HepG2 (cell line): ENCODE measurements around the gene CYP2J2. TPM values are rescaled to one million over a fixed set of nuclear protein-coding genes. Genes with fewer than 3 reads are reported as not detected.

Experiments used
- ATAC-seq: fragments of 200-7000 bp; cut with Tn5 transposase; 3 replicates; pipeline ENCODE4 v1.9.1; 2020; ENCODE audit warnings: mild to moderate bottlenecking, moderate library complexity
- BruUV-seq: library from RNA; stranded (reverse); fragments of 400-500 nt; replicated peaks from 2 replicates; lab custom pipeline; 2021; lab: Mats Ljungman, UMichigan
- CTCF ChIA-PET: fragments of 300-600 bp; formaldehyde crosslinking; extraction: SDS; loops from one replicate; lab custom pipeline; 2021; ENCODE audit warnings: low total read pairs, inconsistent platforms, low intra/inter-chr PET ratio; lab: Yijun Ruan, JAX
- POLR2A ChIA-PET: fragments of 350-600 bp; sonication (Branson Sonifier 250); formaldehyde crosslinking; loops from one replicate; lab custom pipeline; 2020; ENCODE audit warnings: antibody characterized with exemption, inconsistent platforms; lab: Yijun Ruan, JAX
- DNase-seq: peaks from one replicate; pipeline ENCODE4 v3.0.0-alpha.2; 2015; ENCODE audit warnings: low spot score
- FAIRE-seq: peaks from 3 replicates; lab custom pipeline; 2011; peaks lifted over from hg19 to GRCh38; lab: Jason Lieb, UNC
- H2AFZ ChIP-seq: one replicate; pipeline ENCODE4 v1.6.1; 2011; ENCODE audit warnings: low read length, inconsistent platforms
- H3K27ac ChIP-seq: fragments of 300-600 bp; 3 replicates; pipeline ENCODE4 v1.8.0; 2011; ENCODE audit warnings: mixed run types, mild to moderate bottlenecking, mixed read lengths, low read length, inconsistent platforms; ENCODE audit not compliant: insufficient read depth; ENCODE audit errors: extremely low read length
- H3K27me3 ChIP-seq, 2 experiments: fragments of 200-600 bp in 1 of 2; 2 replicates in 1 of 2; 3 replicates in 1 of 2; pipeline versions ENCODE4 v1.6.0 to v1.8.0; 2011; ENCODE audit warnings: low read length in 2 of 2, mild to moderate bottlenecking in 2 of 2, moderate library complexity in 2 of 2, inconsistent platforms in 1 of 2; ENCODE audit not compliant: insufficient read depth in 2 of 2, control insufficient read depth in 1 of 2
- H3K36me3 ChIP-seq, 2 experiments: fragments of 200-600 bp in 1 of 2; replicated peaks in 1 of 2; 2 replicates in 1 of 2; 3 replicates in 1 of 2; pipeline versions ENCODE4 v1.5.1 to v1.8.0; 2011; ENCODE audit warnings: low read length in 2 of 2, inconsistent platforms in 1 of 2; ENCODE audit not compliant: insufficient read depth in 2 of 2, control insufficient read depth in 1 of 2
- H3K4me1 ChIP-seq: 2 replicates; pipeline ENCODE4 v1.5.1; 2012; ENCODE audit warnings: low read length, inconsistent platforms; ENCODE audit not compliant: insufficient read depth
- H3K4me2 ChIP-seq: 2 replicates; pipeline ENCODE4 v1.6.0; 2011; ENCODE audit warnings: low read depth, low read length, inconsistent platforms
- H3K4me3 ChIP-seq, 3 experiments: fragments of 200-600 bp in 1 of 3; sonication (generic), shearing (Covaris generic) in 1 of 3; replicated peaks in 1 of 3; 2 replicates each; pipeline ENCODE4 v1.5.1; 2011 to 2016; ENCODE audit warnings: low read length in 3 of 3, inconsistent platforms in 2 of 3, low read depth in 2 of 3, mild to moderate bottlenecking in 2 of 3, control low read depth in 1 of 3, mixed read lengths in 1 of 3; ENCODE audit not compliant: insufficient read depth in 1 of 3
- H3K79me2 ChIP-seq: one replicate; pipeline ENCODE4 v1.6.1; 2011; ENCODE audit warnings: low read length, inconsistent platforms; ENCODE audit not compliant: insufficient read depth
- H3K9ac ChIP-seq: 2 replicates; pipeline ENCODE4 v1.6.0; 2011; ENCODE audit warnings: mild to moderate bottlenecking, low read depth, low read length, inconsistent platforms; ENCODE audit not compliant: insufficient read depth
- H3K9me3 ChIP-seq: 2 replicates; pipeline ENCODE4 v1.5.1; 2012; ENCODE audit warnings: mild to moderate bottlenecking, low read length
- H4K20me1 ChIP-seq: 2 replicates; pipeline ENCODE4 v1.6.0; 2011; ENCODE audit warnings: inconsistent platforms, mild to moderate bottlenecking, low read length, moderate library complexity; ENCODE audit not compliant: insufficient read depth
- CEBPG ChIP-seq: IDR thresholded peaks from 2 replicates; pipeline ENCODE4 v1.6.1; 2016
- CREM ChIP-seq, 2 experiments: sonication (generic) in 1 of 2; formaldehyde crosslinking in 1 of 2; IDR thresholded peaks; 2 replicates each; pipeline versions ENCODE4 v1.4.0 to v1.6.1; 2016 to 2020; ENCODE audit warnings: antibody characterized with exemption in 1 of 2, mild to moderate bottlenecking in 1 of 2, missing genetic modification reagents in 1 of 2
- KAT8 ChIP-seq: IDR thresholded peaks from 2 replicates; pipeline ENCODE4 v1.6.1; 2016; ENCODE audit warnings: missing genetic modification reagents, missing compliant biosample characterization
- MAZ ChIP-seq, 2 experiments: sonication (generic) in 1 of 2; formaldehyde crosslinking in 1 of 2; IDR thresholded peaks; 2 replicates each; pipeline versions ENCODE4 v1.5.0 to v1.6.1; 2012 to 2020; ENCODE audit warnings: low read depth in 2 of 2, mild to moderate bottlenecking in 2 of 2, borderline replicate concordance in 1 of 2, improper control_type of control experiment in 1 of 2, low read length in 1 of 2, missing genetic modification reagents in 1 of 2, moderate library complexity in 1 of 2
- NPAS2 ChIP-seq: sonication (generic); formaldehyde crosslinking; IDR thresholded peaks from 2 replicates; pipeline ENCODE4 v1.8.0; 2022; ENCODE audit warnings: mild to moderate bottlenecking, missing genetic modification reagents, borderline replicate concordance
- NR2F6 ChIP-seq, 2 experiments: IDR thresholded peaks; 2 replicates each; pipeline ENCODE4 v1.6.1; 2016; ENCODE audit warnings: antibody characterized with exemption in 1 of 2, mild to moderate bottlenecking in 1 of 2
- SRY ChIP-seq: sonication (generic); formaldehyde crosslinking; IDR thresholded peaks from 2 replicates; pipeline ENCODE4 v1.8.0; 2022; ENCODE audit warnings: mild to moderate bottlenecking, missing genetic modification reagents
- ZNF431 ChIP-seq: sonication (generic); formaldehyde crosslinking; IDR thresholded peaks from 2 replicates; pipeline ENCODE4 v1.9.0; 2022; ENCODE audit warnings: missing genetic modification reagents, low read depth, mild to moderate bottlenecking, borderline replicate concordance
- ZNF460 ChIP-seq: sonication (generic); formaldehyde crosslinking; IDR thresholded peaks from 2 replicates; pipeline ENCODE4 v1.5.1; 2020; ENCODE audit warnings: missing genetic modification reagents, mild to moderate bottlenecking, borderline replicate concordance
- ZSCAN31 ChIP-seq: sonication (generic); formaldehyde crosslinking; IDR thresholded peaks from 2 replicates; pipeline ENCODE4 v1.5.0; 2020; ENCODE audit warnings: low read depth, mild to moderate bottlenecking, missing genetic modification reagents
- in situ Hi-C: cut with HindIII; loops from 2 replicates; pipeline ENCODE4 v1.10.0; 2017; ENCODE audit warnings: low pct_unique_long_range_greater_than_20kb; ENCODE audit not compliant: extremely low pct_ligation_motif_present
- intact Hi-C: fragments of 100-400 bp; cut with micrococcal nuclease; formaldehyde crosslinking; loops from one replicate; pipeline ENCODE4 v1.10.0; 2022; ENCODE audit not compliant: unreplicated experiment
- polyA plus RNA-seq, 8 experiments: library from polyadenylated mRNA; depleted of rRNA in 3 of 8; stranded (reverse) in 7 of 8; unstranded in 1 of 8; fragments of >200 nt; fragmentation: Illumina TruSeq in 4 of 8; extraction: Trizol in 4 of 8; gene quantifications; 2 replicates each; pipeline versions ENCODE4 v1.2.1 to v1.2.3, GENCODE V29; 2011 to 2016; ENCODE audit warnings: low read depth in 4 of 8, missing spikeins in 1 of 8, mixed read lengths in 1 of 8; ENCODE audit not compliant: insufficient read depth in 1 of 8
- total RNA-seq, 5 experiments: library from RNA; depleted of rRNA; stranded (reverse); fragments of >200 nt; fragmentation: Illumina TruSeq; extraction: Trizol; gene quantifications; 2 replicates each; pipeline ENCODE4 v1.2.3, GENCODE V29; 2016; ENCODE audit warnings: low read depth in 1 of 5

CYP2J2 gene
- total and polyA plus RNA-seq, 2 of the 13 experiments (the other 11 are each of a cell fraction or from before 2014, with no cell fraction given), result 2.1 to 5.9 TPM

GRCh38 chr1:59949648-59950047 lies 23.1 kb upstream of the CYP2J2 start:
- ChIA-PET POLR2A (no interaction called here), CTCF (no interaction called here)
- DNase-seq (no peak), ATAC-seq (no peak)
- no peak overlapping the region for H2AFZ ChIP-seq
- TF ChIP-seq NPAS2 (no peak), ZSCAN31 (CRISPR knock-in tag) (no peak), CEBPG (CRISPR knock-in tag) (no peak), MAZ (IDR thresholded peaks at IDR 0.05; ENCODE audit: borderline replicate concordance, low read depth, low read length) (no peak), MAZ (CRISPR knock-in tag; IDR thresholded peaks at IDR 0.05; ENCODE audit: low read depth) (no peak), NR2F6 (IDR thresholded peaks at IDR 0.05) (no peak), NR2F6 (CRISPR knock-in tag; IDR thresholded peaks at IDR 0.05) (no peak), ZNF431 (CRISPR knock-in tag) (no peak), KAT8 (CRISPR knock-in tag) (no peak), CREM (IDR thresholded peaks at IDR 0.05) (no peak), CREM (CRISPR knock-in tag; IDR thresholded peaks at IDR 0.05) (no peak), ZNF460 (CRISPR knock-in tag) (no peak), SRY (no peak)
- TF ChIP-seq, all 625 proteins: peak for 0
- no peaks in the 10 kb centered on the region for H3K27me3 ChIP-seq
- peaks cover 20% of the 10 kb centered on the region for H3K4me1 ChIP-seq
- no peak overlapping the region for H3K4me3 ChIP-seq
- intact Hi-C loops, result no loop called here
- H3K27ac ChIP-seq, result no peak overlapping the region
- no peak for FAIRE-seq
- H4K20me1 ChIP-seq, result no peaks in the 10 kb centered on the region
- in situ Hi-C loops, result loop anchor here (5.0 kb wide), 2 partner anchors 47 to 72 kb away; no protein-coding TSS in a partner anchor
- no peaks in the 10 kb centered on the region for H3K79me2 ChIP-seq
- H3K4me2 ChIP-seq, result no peak overlapping the region
- H3K36me3 ChIP-seq, result no peaks in the 10 kb centered on the region
- no peaks in the 10 kb centered on the region for H3K9me3 ChIP-seq
- no TSS peak for BruUV-seq
- no peak overlapping the region for H3K9ac ChIP-seq
